ENCODE measurements around the gene MRM2. TPM values are rescaled to one million over a fixed set of nuclear protein-coding genes. Genes with fewer than 3 reads are reported as not detected.
"Not testable (repeated sequence)": the region's sequence is repeated elsewhere in the genome, so short reads cannot be mapped to it uniquely, and the experiment has no call there.

MRM2 gene
- total RNA-seq, 1 donor from 2014 or later = 22.6 TPM

GRCh38 chr7:2271273-2272026, 29.4 kb upstream of the MRM2 start:
- no peak for DNase-seq (ENCODE audit: low read depth)
- FAIRE-seq = no peak
- no peak overlapping the region for H3K4me3 ChIP-seq (ENCODE audit: insufficient read depth, low read depth, low read length)
- no peaks in the 10 kb centered on the region for H3K9me3 ChIP-seq (ENCODE audit: insufficient read depth, low read depth, low read length)
- no peak overlapping the region for H2AFZ ChIP-seq (ENCODE audit: low read depth, low read length)
- H3K27me3 ChIP-seq (ENCODE audit: insufficient read depth, low read length) = no peaks in the 10 kb centered on the region
- H3K79me2 ChIP-seq (ENCODE audit: insufficient read depth, low read length) = no peaks in the 10 kb centered on the region
- Mint-ChIP-seq H3K27ac (ENCODE audit: unreplicated experiment) (no peak overlapping the region), H3K36me3 (ENCODE audit: low read depth, unreplicated experiment) (peaks cover 7% of the 10 kb centered on the region), H3K4me3 (ENCODE audit: unreplicated experiment) (no peak overlapping the region), H3K27me3 (ENCODE audit: low read depth, unreplicated experiment) (no peaks in the 10 kb centered on the region), H3K4me1 (ENCODE audit: low read depth, unreplicated experiment) (peaks cover 3% of the 10 kb centered on the region), H3K9me3 (ENCODE audit: unreplicated experiment) (peaks cover 2% of the 10 kb centered on the region)
- no peak overlapping the region for H3K27ac ChIP-seq (ENCODE audit: low read depth, low read length)
- no peak for TF ChIP-seq EZH2 (IDR thresholded peaks at IDR 0.05; ENCODE audit: insufficient read depth, low read length)
- no peak for TF ChIP-seq CTCF (IDR thresholded peaks at IDR 0.05; ENCODE audit: insufficient read depth, low read depth, low read length)
- H4K20me1 ChIP-seq (ENCODE audit: insufficient read depth, low read length) = peaks cover 4% of the 10 kb centered on the region
- H3K4me1 ChIP-seq (ENCODE audit: insufficient read depth, low read length) = peaks cover 12% of the 10 kb centered on the region
- H3K4me2 ChIP-seq (ENCODE audit: low read length) = no peak overlapping the region
- H3K36me3 ChIP-seq (ENCODE audit: insufficient read depth, low read length) = no peaks in the 10 kb centered on the region
- no peak overlapping the region for H3K9ac ChIP-seq (ENCODE audit: low read length)

- H3K9me3 Mint-ChIP-seq (ENCODE audit: unreplicated experiment) = peaks cover 2% of the 10 kb centered on the region
- Histone ChIP-seq H3K4me2 (ENCODE audit: low read length) (no peak overlapping the region), H2AFZ (ENCODE audit: low read depth, low read length) (no peak overlapping the region), H4K20me1 (ENCODE audit: insufficient read depth, low read length) (peaks cover 4% of the 10 kb centered on the region), H3K9ac (ENCODE audit: low read length) (no peak overlapping the region), H3K27ac (ENCODE audit: low read depth, low read length) (no peak overlapping the region), H3K4me1 (ENCODE audit: insufficient read depth, low read length) (peaks cover 12% of the 10 kb centered on the region), H3K9me3 (ENCODE audit: insufficient read depth, low read depth, low read length) (no peaks in the 10 kb centered on the region), H3K36me3 (ENCODE audit: insufficient read depth, low read length) (no peaks in the 10 kb centered on the region), H3K4me3 (ENCODE audit: insufficient read depth, low read depth, low read length) (no peak overlapping the region), H3K79me2 (ENCODE audit: insufficient read depth, low read length) (no peaks in the 10 kb centered on the region), H3K27me3 (ENCODE audit: insufficient read depth, low read length) (no peaks in the 10 kb centered on the region)
- H3K4me3 Mint-ChIP-seq (ENCODE audit: unreplicated experiment) = no peak overlapping the region
- peaks cover 7% of the 10 kb centered on the region for H3K36me3 Mint-ChIP-seq (ENCODE audit: low read depth, unreplicated experiment)
- H3K27me3 Mint-ChIP-seq (ENCODE audit: low read depth, unreplicated experiment) = no peaks in the 10 kb centered on the region
- peaks cover 3% of the 10 kb centered on the region for H3K4me1 Mint-ChIP-seq (ENCODE audit: low read depth, unreplicated experiment)
- no peak for DNase-seq (ENCODE audit: low read depth)
- no peak overlapping the region for H3K27ac Mint-ChIP-seq (ENCODE audit: unreplicated experiment)
- no peak for FAIRE-seq
- TF ChIP-seq EZH2 (IDR thresholded peaks at IDR 0.05; ENCODE audit: insufficient read depth, low read length) (no peak), CTCF (IDR thresholded peaks at IDR 0.05; ENCODE audit: insufficient read depth, low read depth, low read length) (no peak)
Observed at GRCh38 chr7:2270495-2270894, 28.5 kb upstream of the MRM2 start.

- no peak overlapping the region for H3K4me3 ChIP-seq (ENCODE audit: insufficient read depth, low read depth, low read length)
- H3K4me1 Mint-ChIP-seq (ENCODE audit: low read depth, unreplicated experiment) = peaks cover 3% of the 10 kb centered on the region
- no peak overlapping the region for H3K27ac Mint-ChIP-seq (ENCODE audit: unreplicated experiment)
- no peak for FAIRE-seq
- TF ChIP-seq EZH2 (IDR thresholded peaks at IDR 0.05; ENCODE audit: insufficient read depth, low read length) (no peak), CTCF (IDR thresholded peaks at IDR 0.05; ENCODE audit: insufficient read depth, low read depth, low read length) (no peak)
- peaks cover 2% of the 10 kb centered on the region for H3K9me3 Mint-ChIP-seq (ENCODE audit: unreplicated experiment)
- H3K4me3 Mint-ChIP-seq (ENCODE audit: unreplicated experiment) = no peak overlapping the region
- H3K9me3 ChIP-seq (ENCODE audit: insufficient read depth, low read depth, low read length) = no peaks in the 10 kb centered on the region
- no peak overlapping the region for H2AFZ ChIP-seq (ENCODE audit: low read depth, low read length)
- H3K4me1 ChIP-seq (ENCODE audit: insufficient read depth, low read length) = peaks cover 12% of the 10 kb centered on the region
- H3K79me2 ChIP-seq (ENCODE audit: insufficient read depth, low read length) = no peaks in the 10 kb centered on the region
- H3K4me2 ChIP-seq (ENCODE audit: low read length) = peak overlapping the region; percentile 45
- no peaks in the 10 kb centered on the region for H3K27me3 Mint-ChIP-seq (ENCODE audit: low read depth, unreplicated experiment)
- H3K27me3 ChIP-seq (ENCODE audit: insufficient read depth, low read length) = no peaks in the 10 kb centered on the region
- peaks cover 4% of the 10 kb centered on the region for H4K20me1 ChIP-seq (ENCODE audit: insufficient read depth, low read length)
- H3K27ac ChIP-seq (ENCODE audit: low read depth, low read length) = no peak overlapping the region
- H3K9ac ChIP-seq (ENCODE audit: low read length) = peak overlapping the region; percentile 22
- peak; percentile 11 for DNase-seq (ENCODE audit: low read depth)
- peaks cover 7% of the 10 kb centered on the region for H3K36me3 Mint-ChIP-seq (ENCODE audit: low read depth, unreplicated experiment)
- no peaks in the 10 kb centered on the region for H3K36me3 ChIP-seq (ENCODE audit: insufficient read depth, low read length)
Observed at GRCh38 chr7:2269991-2270460, 28.0 kb upstream of the MRM2 start.

- FAIRE-seq; H3K4me1 Mint-ChIP-seq (ENCODE audit: low read depth, unreplicated experiment); H3K36me3 Mint-ChIP-seq (ENCODE audit: low read depth, unreplicated experiment); H3K79me2 ChIP-seq (ENCODE audit: insufficient read depth, low read length); H3K27ac ChIP-seq (ENCODE audit: low read depth, low read length); H3K9me3 ChIP-seq (ENCODE audit: insufficient read depth, low read depth, low read length); H3K4me3 ChIP-seq (ENCODE audit: insufficient read depth, low read depth, low read length); H3K9me3 Mint-ChIP-seq (ENCODE audit: unreplicated experiment); H3K36me3 ChIP-seq (ENCODE audit: insufficient read depth, low read length); H3K27me3 ChIP-seq (ENCODE audit: insufficient read depth, low read length); H3K27ac Mint-ChIP-seq (ENCODE audit: unreplicated experiment); H4K20me1 ChIP-seq (ENCODE audit: insufficient read depth, low read length); H3K4me3 Mint-ChIP-seq (ENCODE audit: unreplicated experiment); H3K27me3 Mint-ChIP-seq (ENCODE audit: low read depth, unreplicated experiment); H2AFZ ChIP-seq (ENCODE audit: low read depth, low read length): not testable (repeated sequence)
- peak overlapping the region; percentile 45 for H3K4me2 ChIP-seq (ENCODE audit: low read length)
- H3K9ac ChIP-seq (ENCODE audit: low read length) = peak overlapping the region; percentile 22
- DNase-seq (ENCODE audit: low read depth) = peak; percentile 26
- peaks cover 12% of the 10 kb centered on the region for H3K4me1 ChIP-seq (ENCODE audit: insufficient read depth, low read length)
Observed at GRCh38 chr7:2269089-2269990, 27.3 kb upstream of the MRM2 start.
